Embryonic facial prominence (tissue), 1 donor: ENCODE data around the gene MC1R.
A peak's percentile ranks its signal among the peaks of the same experiment; 100 is the strongest.
"Not testable (repeated sequence)": the region's sequence is repeated elsewhere in the genome, so short reads cannot be mapped to it uniquely, and the experiment has no call there.

Experiments
- DNase-seq: peaks from one replicate; pipeline ENCODE4 v3.0.0-alpha.2; 2016; ENCODE audit errors: extremely low spot score

MC1R gene

GRCh38 chr16:89913408-89914387, 5.0 kb upstream of the MC1R start:
- no peak for DNase-seq

GRCh38 chr16:89914642-89915285, 3.9 kb upstream of the MC1R start:
- not testable (repeated sequence) for DNase-seq

- DNase-seq: no peak
These were observed 3.1 kb upstream of the MC1R start for GRCh38 chr16:89915303-89916232.

- no peak for DNase-seq
These were observed 749 bp upstream of the MC1R start for GRCh38 chr16:89917773-89918452.

DNA sequence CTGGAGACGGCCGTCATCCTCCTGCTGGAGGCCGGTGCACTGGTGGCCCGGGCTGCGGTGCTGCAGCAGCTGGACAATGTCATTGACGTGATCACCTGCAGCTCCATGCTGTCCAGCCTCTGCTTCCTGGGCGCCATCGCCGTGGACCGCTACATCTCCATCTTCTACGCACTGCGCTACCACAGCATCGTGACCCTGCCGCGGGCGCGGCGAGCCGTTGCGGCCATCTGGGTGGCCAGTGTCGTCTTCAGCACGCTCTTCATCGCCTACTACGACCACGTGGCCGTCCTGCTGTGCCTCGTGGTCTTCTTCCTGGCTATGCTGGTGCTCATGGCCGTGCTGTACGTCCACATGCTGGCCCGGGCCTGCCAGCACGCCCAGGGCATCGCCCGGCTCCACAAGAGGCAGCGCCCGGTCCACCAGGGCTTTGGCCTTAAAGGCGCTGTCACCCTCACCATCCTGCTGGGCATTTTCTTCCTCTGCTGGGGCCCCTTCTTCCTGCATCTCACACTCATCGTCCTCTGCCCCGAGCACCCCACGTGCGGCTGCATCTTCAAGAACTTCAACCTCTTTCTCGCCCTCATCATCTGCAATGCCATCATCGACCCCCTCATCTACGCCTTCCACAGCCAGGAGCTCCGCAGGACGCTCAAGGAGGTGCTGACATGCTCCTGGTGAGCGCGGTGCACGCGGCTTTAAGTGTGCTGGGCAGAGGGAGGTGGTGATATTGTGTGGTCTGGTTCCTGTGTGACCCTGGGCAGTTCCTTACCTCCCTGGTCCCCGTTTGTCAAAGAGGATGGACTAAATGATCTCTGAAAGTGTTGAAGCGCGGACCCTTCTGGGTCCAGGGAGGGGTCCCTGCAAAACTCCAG, 1.1 kb downstream of the MC1R start:
- no peak for DNase-seq

DNA sequence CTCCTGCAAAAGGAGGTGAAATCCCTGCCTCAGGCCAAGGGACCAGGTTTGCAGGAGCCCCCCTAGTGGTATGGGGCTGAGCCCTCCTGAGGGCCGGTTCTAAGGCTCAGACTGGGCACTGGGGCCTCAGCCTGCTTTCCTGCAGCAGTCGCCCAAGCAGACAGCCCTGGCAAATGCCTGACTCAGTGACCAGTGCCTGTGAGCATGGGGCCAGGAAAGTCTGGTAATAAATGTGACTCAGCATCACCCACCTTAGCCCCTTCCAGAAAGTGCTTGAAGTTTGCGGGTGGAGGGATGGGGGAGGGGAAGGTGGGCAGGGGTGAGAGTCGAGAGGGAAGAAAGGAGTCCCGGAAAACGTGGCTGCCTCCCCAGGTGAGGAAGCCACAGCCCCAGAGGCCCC, 2.1 kb downstream of the MC1R start:
- no peak for DNase-seq

DNA sequence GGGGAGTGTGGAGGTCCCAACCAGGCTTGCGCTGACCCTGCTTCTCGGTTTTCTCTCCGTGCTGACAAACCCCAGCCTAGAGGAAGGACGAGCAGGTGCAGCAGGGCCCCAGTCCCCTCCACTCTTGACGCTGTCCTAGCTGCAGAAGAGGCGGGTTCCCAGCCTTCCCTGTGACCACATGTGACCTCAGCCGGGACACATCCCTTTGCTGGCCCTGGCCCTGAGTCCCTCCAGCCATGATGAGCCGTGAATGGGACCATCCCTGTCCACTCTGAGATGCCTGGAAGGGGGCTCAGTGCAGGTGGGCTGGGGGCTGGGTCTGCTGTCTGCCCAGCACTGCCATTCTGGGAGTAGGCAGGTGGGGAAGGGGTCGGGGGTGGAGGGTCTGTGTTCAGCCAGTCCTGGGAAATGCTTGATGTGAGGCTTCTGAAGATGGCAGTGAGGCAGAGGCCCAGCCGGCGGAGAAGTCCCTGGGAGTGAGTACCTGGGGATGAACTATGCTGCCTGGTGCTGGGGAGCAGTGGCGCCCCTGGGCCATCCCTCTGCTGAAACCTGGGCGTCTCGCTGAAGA, 2.6 kb downstream of the MC1R start:
- no peak for DNase-seq

DNA sequence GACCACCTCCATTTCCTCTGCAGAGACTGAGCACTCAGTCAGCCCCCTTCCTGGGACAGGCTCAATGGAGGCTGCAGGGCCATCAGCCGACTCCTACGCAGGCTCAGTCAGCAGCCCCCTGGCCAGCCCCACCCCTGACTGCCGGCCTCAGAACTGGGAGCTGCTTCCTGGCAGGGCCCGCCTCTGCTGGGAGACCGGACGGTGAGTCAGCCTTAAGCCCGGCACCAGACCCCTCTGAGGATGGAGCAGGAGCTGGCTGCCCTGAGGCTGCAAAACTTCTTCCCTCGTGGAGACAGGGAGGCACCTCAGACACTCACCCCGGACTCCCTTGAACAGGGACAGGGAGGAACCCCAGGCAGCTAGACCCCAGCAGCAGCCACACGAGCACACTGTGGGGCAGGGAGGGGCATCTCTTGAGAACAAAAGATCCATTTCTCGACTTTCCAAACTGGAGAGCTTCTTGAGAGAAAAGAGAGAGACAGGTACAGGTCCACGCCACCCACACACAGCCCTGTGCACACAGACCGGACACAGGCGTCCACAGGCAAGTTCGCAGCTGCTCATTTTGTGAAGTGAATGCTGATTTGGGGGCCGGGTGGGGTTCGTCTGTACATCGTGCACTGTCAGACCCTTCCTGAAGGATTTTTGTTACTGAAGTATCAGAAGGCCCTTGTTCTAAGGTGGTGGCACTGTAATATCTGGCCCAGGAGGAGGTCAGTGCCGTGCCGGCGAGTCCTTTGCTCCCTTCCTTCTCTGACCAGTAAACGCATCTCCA, 3.2 kb downstream of the MC1R start:
- no peak for DNase-seq

DNA sequence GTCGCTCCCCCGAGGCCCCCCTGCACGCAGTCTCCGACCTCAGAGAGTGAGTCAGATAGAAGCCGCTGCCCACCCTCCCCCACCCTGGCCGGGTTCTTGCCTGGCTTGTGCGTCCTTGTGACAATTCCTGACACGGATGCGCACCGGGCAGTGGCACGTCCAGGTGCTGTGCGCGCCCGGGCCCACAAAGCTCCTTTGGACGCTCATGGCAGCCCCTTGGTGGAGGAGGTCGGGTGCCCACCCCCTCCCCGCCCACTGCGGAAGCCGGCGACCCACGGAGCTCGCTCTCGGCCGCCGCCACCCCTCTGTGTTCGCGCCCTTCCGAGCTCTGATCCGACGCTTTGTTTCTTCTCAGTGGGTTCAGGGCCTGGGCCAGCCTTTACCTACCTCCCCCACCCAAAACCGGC, 3.8 kb downstream of the MC1R start:
- no peak for DNase-seq

- DNase-seq: no peak
These were observed 4.4 kb downstream of the MC1R start, which contains the start of gene TUBB3 for GRCh38 chr16:89922884-89923639. TSS of gene TUBB3 (plus strand) at chr16:89923342. CDS start at chr16:89923402, 60 bp downstream.

DNA sequence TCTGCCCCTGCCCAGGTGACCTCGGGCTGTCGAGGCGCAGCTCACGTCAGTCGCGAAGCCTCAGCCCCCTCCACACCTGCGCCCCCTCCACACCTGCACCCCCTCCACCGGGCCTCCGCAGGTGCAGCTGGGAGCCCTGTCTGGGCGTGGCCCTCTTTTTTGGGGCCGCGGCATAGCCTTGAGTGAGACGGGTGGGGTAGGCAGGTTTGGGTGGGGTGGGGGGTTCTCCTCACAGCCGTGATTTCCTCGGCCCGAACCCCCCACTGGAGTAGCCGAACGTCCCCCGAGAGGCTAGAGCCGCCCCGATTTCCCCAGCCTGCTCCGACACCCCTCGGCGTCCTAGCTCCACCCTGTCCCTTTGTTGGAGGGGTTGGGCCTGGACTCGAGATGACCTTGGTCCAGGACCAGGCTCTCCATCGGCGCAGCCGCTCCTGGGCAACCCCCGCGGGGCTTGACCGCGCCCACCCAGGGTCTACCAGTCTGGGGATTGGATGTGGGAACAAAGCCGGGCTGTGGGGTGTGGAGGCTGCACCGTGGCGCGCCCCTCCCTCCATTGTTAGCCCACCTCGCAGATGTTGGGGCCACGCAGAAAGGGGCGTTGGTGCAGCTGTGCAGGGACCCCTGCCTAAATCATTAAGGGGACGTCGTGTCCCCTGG, 5.1 kb downstream of the MC1R start:
- no peak for DNase-seq

GRCh38 chr16:89924297-89924924, 5.7 kb downstream of the MC1R start:
- DNase-seq: peak; percentile 52

DNA sequence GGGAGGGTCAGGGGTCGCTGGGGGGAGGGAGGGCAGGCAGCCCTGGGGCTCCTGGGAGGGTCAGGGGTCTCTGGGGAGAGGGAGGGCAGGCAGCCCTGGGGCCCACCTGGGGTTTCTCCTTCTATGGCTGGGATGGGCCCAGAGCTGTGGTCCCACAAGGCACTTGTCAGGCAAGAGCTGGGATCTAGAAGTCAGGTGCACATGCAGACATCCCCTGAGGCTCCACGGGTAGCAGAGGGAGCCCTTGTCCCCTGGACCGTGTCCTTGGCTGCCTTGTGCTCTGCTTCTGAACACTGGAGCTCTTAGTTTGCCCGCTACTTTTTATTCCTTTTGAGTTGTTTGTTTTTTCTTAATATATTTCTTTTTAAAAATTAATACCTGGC, 6.3 kb downstream of the MC1R start:
- no peak for DNase-seq

GRCh38 chr16:89925596-89926079, 7.0 kb downstream of the MC1R start:
- no peak for DNase-seq

- DNase-seq: no peak
These were observed 12.7 kb downstream of the MC1R start for GRCh38 chr16:89931305-89931896.

GRCh38 chr16:89931964-89932363, 13.3 kb downstream of the MC1R start:
- no peak for DNase-seq

DNA sequence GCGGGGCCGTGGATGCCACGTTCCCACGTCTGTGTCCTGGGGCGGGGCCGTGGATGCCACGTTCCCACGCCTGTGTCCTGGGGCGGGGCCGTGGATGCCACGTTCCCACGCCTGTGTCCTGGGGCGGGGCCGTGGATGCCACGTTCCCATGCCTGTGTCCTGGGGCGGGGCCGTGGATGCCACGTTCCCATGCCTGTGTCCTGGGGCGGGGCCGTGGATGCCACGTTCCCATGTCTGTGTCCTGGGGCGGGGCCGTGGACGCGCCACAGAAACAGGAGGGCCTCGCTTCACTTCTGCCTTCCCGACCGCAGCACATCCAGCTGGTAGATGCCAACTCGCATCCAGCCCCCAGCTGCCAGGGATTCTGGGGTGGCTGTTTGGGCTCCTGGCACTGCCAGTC, 15.4 kb downstream of the MC1R start:
- DNase-seq: not testable (repeated sequence)
